ENCODE results near the gene SPINK8.

- TF ChIP-seq CTCF (IDR thresholded peaks at IDR 0.05): no peak
- no peak for TF ChIP-seq EP300 (IDR thresholded peaks at IDR 0.05)
- no peak for TF ChIP-seq POLR2AphosphoS5 (IDR thresholded peaks at IDR 0.05)
- TF ChIP-seq POLR2A (IDR thresholded peaks at IDR 0.05): no peak
Observed at GRCh38 chr3:48371651-48372376, 38.4 kb upstream of the SPINK8 start, which contains the start of gene FBXW12.

Data from upper lobe of left lung (tissue), 4 donors.